Inferior parietal cortex (tissue), 1 donor: ENCODE data around the gene PTPN6.
A peak's percentile ranks its signal among the peaks of the same experiment; 100 is the strongest.
"Not testable (repeated sequence)": the region's sequence is repeated elsewhere in the genome, so short reads cannot be mapped to it uniquely, and the experiment has no call there.

Experiments
- DNase-seq: peaks from one replicate; pipeline ENCODE4 v3.0.0-alpha.2; 2016; ENCODE audit errors: extremely low spot score

The PTPN6 gene

GRCh38 chr12:6950811-6951540 is at the start of gene PTPN6:
TSS of gene PTPN6 (plus strand) at chr12:6951356. CDS start at chr12:6951513, 157 bp downstream.
- DNase-seq = no peak

GRCh38 chr12:6902448-6902847 is 48.7 kb upstream of the PTPN6 start:
- DNase-seq = no peak

GRCh38 chr12:6903722-6904121 is 47.4 kb upstream of the PTPN6 start:
- no peak for DNase-seq

GRCh38 chr12:6904280-6905276 is 46.6 kb upstream of the PTPN6 start, which contains the start of gene LRRC23:
TSS of gene LRRC23 (plus strand) at chr12:6904822. CDS start at chr12:6905634, 812 bp downstream.
- peak; percentile 95 for DNase-seq

- DNase-seq = no peak
Measured at GRCh38 chr12:6905414-6906040, 45.6 kb upstream of the PTPN6 start.

- DNase-seq = not testable (repeated sequence)
Measured at GRCh38 chr12:6908141-6908540, 43.0 kb upstream of the PTPN6 start.

GRCh38 chr12:6909421-6910145 is 41.6 kb upstream of the PTPN6 start:
- DNase-seq = no peak

- DNase-seq = no peak
Measured at GRCh38 chr12:6912164-6912935, 38.8 kb upstream of the PTPN6 start.

GRCh38 chr12:6914246-6914946 is 36.8 kb upstream of the PTPN6 start, which contains the start of gene ENO2:
TSS of gene ENO2 (plus strand) at chr12:6914580. CDS start at chr12:6915833, 1,253 bp downstream.
- DNase-seq = peak; percentile 58

GRCh38 chr12:6914947-6915788 is 36.0 kb upstream of the PTPN6 start:
- no peak for DNase-seq

GRCh38 chr12:6915789-6916285 is 35.3 kb upstream of the PTPN6 start:
- DNase-seq = no peak

- no peak for DNase-seq
Measured at GRCh38 chr12:6916426-6917200, 34.5 kb upstream of the PTPN6 start.

- DNase-seq = no peak
Measured at GRCh38 chr12:6917491-6918231, 33.5 kb upstream of the PTPN6 start.

GRCh38 chr12:6919588-6919987 is 31.6 kb upstream of the PTPN6 start:
- no peak for DNase-seq

GRCh38 chr12:6921539-6921938 is 29.6 kb upstream of the PTPN6 start:
- no peak for DNase-seq

- DNase-seq = no peak
Measured at GRCh38 chr12:6921996-6922946, 28.9 kb upstream of the PTPN6 start.
